Activated CD4-positive, alpha-beta T cell treated with anti-CD3 and anti-CD28 coated beads for 24 hours (primary cell): ENCODE measurements around the gene ROR2.
"Not testable (repeated sequence)": the region's sequence is repeated elsewhere in the genome, so short reads cannot be mapped to it uniquely, and the experiment has no call there.

Source experiments
- DNase-seq, 2 donors: peaks; one replicate each; pipeline ENCODE4 v3.0.0-alpha.2; 2020; ENCODE audit warnings: low read depth in 2 of 2

Gene ROR2

DNA sequence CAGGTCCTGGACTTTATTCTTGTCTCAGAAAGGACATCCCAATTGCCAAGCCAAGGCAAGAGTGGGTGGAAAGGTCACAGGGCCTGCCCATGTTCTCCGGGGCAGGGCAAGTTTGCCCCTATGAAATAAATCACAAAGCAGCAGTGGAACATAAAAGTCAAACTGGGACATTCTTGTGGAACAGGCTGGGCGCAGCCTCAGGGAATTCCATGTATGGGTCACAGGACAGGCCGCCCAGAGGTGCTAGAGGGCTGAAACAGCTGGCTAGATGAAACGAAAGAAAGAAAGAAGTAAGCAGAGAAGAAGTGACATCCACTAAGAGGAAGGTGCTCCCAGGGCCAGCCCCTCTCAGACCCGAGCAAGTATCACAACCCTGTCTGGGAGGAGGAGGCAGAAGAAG lies 307.3 kb downstream of the ROR2 start:
- no peak for DNase-seq

DNA sequence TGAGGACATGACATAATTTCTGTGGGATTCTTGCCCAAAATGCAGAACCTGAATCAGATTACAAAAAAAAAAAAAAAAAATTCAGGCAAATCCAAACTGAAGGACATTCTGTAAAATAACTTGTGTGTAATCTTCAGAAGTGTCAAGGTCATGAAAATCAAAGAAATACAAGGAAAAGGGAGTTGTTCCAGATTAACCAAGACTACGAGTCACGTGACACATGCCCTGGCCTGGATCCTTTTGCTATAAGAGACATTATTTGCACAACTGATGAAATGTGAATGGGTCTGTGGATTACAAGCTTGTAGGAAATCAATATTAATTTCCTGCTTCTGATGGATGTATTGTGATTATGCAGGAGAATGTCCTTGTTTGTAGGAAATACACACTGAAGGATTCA lies 309.6 kb downstream of the ROR2 start:
- DNase-seq: no peak

DNA sequence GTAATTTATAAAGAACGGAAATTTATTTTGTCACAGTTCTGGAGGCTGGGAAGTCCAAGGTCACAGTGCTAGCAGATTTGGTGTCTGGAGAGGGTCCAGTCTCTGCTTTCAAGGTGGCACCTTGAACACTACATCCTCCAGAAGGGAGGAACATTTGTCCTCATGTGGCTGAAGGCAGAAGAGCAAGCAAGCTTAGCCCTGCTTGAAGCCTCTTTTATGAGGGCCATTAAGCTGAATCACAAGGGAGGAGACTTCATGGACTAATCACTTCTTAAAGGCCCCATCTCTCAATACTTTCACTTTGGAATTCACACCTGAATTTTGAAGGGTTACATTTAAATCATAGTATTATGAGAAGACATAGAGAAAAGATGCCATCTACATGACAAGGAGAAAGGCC lies 311.0 kb downstream of the ROR2 start:
- no peak for DNase-seq

DNA sequence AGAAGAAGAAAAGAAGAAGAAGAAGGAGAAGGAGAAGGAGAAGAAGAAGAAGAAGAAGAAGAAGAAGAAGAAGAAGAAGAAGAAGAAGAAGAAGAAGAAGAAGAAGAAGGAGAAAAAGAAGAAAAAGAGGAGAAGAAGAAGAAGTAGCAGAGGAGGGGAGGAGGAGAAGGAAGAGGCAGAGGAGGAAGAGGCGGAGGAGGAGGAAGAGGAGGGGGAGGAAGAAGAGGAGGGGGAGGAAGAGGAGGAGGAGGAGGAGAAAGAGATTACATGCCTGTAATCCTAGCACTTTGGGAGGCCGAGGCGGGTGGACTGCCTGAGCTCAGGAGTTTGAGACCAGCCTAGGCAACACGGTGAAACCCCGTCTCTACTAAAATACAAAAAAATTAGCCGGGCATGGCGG lies 315.2 kb downstream of the ROR2 start:
- not testable (repeated sequence) for DNase-seq

DNA sequence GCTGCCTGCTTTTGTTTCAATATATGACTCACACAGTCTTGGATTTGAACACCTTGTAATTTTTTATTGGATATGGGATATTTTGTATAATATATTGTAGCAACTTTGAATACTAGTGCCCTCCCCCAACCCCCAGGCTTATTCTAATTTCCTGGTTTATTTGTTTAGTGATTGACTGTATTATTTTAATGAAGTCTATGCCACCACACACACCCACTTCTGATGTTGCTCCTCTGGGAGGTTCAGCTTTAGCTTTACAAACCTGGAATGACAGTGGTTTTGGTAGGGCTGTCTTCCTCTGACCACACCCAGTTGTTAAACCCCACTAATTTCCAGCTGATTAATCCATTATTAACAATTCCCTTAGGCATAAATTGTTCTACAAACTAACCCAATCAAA lies 320.3 kb downstream of the ROR2 start:
- no peak for DNase-seq

DNA sequence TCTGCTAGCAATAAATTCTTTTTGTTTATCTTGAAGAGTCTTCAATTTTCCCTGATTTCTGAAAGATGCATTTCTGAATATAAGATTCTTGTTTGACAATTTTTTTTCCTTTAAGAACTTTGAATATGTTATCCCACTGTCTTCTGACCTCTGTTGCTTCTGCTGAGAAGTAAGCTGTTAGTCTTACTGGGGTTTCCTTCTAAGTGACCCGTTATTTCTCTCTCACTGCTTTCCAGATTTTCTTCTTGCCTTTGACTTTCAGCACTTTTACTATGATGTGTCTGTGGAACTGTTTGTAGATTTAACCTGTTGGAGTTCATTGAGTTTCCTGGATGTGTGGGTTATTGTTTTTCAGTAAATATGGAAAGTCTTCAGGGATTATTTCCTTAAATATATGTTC lies 321.1 kb downstream of the ROR2 start:
- no peak for DNase-seq

DNA sequence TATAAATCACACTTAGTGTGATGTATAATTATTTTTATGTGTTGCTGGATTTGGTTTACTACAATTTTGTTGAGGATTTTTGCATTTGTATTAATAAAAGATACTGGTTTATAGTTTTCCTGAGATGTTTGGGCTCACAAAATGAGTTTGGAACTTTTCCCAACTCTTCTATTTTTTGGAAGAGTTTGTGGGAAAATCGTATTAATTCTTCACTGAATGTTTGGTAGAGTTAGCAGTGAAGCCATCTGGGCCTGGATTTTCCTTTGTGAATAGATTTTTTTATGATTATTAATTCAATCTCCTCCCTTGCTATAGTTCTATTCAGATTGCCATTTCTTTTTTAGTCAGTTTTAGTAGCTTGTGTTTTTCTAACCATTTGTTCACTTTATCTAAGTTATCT lies 324.7 kb downstream of the ROR2 start:
- no peak for DNase-seq

DNA sequence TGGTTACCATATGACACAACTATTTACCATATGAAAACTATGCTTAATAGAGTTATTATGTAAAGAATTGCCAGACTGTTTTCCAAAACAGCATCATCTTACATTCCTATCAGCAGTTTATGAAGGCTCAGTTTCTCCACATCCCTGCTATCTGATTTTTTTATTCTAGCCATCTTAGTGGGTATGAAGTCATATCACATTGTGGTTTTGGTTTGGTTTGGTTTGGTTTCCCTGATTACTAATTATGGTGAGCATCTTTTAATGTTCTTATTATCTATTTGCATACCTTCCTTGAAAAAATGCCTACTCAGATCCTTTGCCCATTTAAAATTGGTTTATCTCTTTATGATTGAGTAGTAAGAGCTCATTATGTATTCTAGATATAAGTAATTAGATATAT lies 327.0 kb downstream of the ROR2 start:
- no peak for DNase-seq

DNA sequence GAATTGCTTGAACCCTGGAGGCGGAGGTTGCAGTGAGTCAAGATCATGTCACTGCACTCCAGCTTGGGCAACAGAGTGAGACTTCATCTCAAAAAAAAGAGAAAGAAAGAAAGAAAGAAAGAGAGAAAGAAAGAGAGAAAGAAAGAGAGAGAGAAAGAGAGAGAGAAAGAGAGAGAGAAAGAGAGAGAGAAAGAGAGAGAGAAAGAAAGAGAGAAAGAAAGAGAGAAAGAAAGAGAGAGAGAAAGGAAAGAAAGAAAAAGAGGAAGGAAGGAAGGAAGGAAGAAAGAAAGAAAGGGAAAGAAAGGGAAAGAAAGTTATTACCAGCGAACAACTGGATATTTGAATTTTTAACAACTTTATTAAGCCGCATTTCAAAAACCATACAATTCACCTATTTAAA lies 327.9 kb downstream of the ROR2 start:
- DNase-seq: not testable (repeated sequence)

DNA sequence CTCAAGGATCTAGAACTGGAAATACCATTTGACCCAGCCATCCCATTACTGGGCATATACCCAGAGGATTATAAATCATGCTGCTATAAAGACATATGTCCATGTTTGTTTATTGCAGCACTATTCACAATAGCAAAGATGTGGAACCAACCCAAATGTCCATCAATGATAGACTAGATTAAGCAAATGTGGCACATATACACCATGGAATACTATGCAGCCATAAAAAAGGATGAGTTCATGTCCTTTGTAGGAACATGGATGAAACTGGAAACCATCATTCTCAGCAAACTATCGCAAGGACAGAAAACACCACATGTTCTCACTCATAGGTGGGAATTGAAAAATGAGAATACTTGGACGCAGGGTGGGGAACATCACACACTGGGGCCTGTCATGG lies 336.0 kb downstream of the ROR2 start:
- not testable (repeated sequence) for DNase-seq

DNA sequence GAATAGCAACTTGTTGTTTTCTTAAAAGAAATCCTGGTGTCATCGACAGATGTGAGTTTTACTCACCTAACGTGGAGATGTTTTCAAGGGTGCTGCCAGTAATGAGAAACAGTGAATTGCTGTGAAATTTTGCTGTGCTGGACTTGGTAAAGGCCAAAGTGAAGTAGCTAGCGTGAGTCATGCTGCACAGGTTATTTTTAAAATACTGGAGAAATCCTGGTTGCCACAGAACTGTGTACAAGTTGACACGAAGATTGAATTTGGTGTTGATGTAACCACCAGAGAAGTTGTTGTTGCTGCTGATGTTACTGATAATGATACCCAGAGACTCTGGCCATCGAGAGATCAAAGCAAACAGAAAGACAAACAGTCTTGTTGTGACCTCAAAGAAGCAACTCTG lies 338.4 kb downstream of the ROR2 start:
- no peak for DNase-seq

DNA sequence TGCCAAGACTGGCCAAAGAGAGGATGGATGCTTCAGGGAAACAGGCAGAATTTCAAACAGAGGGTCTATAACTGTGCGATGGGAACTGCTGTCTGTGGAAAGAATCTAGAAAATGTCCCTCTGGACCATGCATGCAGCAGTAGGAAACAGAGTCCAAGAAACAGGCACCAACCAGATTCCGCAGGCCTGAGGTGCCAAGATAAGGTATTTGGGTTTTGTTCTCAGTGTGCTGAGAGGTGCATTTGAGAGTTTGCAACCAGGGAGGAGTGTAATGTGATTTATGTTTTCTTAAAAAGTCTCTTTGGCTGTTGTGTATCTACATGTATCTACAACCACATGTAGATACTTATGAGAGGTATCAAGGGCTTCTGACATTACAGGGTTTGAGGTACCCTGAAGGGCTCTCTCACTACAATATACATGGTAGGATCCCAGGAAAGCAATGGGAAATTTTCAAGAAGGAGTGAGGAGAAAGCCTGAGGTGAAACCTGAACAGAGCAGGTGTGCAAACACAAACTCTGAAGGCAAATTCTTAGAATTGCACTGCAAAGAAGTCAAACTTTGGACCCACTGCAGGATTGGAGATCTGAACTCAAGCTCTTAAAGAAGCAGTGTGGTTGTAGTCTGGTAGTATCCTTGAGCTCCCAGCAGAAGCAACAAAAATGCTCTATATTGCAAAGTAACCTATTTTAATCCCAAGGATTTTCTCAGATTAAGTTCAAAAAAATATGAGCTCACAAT lies 343.6 kb downstream of the ROR2 start:
- DNase-seq: no peak

DNA sequence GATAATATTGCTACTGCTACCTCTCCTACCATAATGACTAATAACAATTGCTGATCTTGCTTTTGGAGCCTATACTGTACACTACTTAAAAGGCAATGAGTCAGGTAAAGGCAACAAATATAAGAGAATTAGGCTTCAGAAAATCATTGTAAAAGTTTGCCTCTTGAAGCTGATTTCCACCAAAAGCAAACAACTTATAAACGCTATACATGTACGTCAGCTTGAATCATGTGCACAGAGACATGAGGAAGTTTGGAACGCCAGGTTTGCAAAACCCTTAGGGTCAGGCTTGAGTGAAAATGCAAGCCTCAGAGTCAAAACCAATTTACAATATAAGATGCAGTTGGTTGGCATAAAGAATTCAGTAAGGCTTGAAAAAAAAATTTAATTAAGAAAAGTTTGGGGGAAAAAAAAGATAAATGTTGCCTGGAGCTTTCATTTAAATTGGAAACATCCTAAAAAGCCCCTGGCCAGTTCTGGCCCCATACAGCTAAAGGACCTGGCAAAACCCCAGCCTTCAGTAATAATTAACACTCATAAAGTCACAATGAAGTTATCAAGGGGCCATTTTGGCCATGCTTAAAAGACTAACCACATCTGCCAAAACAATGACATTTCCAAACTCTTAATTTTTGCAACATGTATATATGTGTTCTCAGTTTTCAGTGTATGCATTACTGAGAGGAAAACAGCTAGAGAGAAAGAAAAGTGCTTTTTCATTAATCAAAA lies 345.4 kb downstream of the ROR2 start:
- DNase-seq: no peak

DNA sequence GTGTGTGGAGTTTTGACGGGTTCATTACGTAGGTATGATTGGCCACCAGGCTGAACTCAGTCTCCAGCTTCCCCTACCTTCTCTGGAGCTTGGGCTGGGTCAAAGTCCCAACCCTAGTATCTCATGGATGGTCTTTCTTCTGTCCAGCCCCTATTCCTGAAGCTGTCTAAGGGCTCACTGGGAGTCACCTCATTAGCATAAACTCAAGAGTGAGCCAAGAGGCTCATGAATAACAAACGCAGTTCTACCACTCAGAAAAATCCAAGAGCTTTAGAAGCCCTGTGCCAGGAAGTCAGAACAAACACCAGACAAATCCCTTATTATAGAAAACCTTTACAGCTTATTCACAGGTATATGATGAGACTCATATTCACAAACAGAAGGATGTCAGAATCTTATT lies 346.1 kb downstream of the ROR2 start:
- no peak for DNase-seq

DNA sequence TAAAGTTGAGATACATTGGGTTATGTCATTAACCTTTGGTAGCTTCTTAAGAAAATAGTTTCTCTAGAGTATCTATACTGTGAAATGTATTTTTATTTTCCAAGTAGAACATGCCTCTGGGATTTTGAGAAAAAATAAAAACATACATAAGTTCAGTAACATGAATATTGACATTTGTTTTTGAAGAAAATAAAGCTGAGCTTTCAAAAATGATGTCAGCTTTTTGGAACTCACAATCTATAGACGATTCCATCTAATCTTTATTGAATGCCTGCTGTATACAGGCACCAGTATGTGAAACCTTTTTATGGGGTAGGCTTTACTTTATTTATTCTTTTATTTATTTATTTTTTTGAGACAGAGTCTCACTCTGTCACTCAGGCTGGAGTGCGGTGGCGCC lies 350.5 kb downstream of the ROR2 start:
- no peak for DNase-seq

DNA sequence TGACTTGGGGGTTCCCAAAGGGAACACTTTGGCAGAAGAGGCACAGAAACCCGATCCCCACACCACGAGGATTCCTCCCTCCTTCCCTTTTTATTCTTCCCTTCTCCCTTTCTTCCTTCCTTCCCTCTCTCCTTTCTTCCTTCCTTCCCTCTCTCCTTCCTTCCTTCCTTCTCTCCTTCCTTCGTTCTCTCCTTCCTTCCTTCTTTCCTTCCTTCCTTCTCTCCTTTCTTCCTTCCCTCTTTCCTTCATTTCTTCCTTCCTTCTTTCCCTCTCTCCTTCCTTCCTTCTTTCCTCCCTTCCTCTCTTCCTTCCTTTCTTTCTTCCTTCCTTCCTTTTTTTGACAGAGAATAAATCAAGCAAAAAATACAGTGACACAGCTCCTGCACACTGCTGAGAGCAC lies 358.4 kb downstream of the ROR2 start:
- DNase-seq: no peak

DNA sequence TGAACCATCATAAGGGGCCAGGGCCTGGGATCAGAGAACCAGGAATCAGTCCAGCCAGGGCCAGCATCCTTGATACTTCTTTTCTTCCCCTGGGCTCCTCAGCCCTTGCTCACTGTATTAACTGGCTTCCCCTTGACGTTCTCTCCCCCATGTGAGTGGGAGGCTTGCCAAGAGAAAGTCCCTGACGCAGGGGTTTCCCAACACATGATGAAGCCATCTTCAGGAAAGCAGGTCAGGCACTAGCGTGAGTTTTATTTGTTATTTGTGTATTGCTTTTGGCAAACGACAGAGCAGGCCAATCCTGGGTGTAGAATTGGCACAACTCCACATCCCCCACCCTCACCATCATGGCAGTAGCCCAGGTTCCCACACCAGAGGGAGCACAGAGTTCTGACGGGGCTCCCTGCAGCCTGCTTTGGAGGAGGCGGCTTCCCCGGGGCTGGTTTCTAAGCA lies 360.9 kb downstream of the ROR2 start:
- DNase-seq: no peak

DNA sequence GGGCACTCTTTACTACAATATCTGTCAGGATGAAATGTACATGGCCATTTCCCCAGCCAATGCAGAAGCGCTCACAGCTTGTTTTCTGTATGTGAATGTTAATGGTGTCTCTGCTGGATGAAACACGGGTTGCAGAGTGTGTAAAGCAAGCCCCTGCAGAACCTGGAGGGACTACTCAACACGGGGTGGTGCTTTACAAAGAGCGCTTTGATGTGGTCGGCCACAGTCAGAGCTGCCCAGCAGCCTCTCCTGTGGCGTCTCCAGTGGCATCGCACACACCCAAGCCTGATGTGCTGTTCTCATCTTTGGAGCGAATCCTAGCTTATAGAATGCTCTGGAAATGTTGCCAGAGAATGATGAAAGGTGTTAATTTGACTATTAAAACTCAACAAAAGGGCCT lies 363.7 kb downstream of the ROR2 start:
- no peak for DNase-seq

DNA sequence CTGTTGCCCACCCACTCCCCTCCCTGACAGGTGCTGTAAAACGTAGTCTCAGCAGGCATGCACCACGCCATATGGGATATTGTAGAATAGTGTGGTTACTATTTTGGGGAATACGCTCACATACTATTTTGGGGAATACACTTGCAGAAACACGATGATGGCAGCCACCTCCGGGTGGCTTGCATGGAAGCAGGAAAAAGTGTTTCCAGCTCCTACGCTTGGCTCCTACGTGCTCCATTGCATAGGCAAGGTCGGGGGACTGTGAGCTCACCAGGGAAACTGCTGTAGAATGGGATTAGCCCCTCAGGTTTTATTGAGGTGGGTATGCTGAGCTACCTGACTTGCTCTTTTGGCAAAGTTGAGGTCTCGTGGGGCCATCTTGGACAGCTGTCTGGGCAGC lies 366.1 kb downstream of the ROR2 start:
- DNase-seq: no peak

DNA sequence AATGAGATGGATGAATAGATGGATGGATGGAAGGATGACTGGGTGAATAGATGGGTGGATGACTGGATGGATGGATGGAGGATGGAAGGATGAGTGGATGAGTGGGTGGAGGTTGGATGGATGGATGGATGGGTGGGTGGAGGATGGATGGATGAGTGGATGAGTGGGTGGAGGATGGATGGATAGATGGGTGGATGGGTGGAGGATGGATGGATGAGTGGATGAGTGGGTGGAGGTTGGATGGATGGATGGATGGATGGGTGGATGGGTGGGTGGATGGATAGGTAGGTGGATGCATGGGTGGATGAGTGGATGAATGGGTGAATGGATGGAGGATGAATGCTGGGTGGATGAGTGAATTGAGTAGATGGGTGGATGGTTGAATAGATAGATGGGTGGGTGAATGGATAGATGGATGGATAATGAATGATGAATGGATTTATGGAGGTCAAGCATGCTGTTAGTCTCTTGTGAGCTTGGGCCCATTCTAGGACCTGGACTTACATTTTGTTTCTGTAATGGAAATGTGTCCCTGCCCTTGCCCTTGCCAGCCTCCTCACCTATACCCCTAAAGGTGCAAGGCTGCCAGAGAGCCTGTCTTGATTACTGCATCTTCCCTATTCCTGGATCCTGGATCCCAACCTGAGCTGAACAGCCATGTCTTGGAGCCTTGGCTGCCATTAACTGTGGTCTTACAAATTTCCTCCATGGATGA lies 366.7 kb downstream of the ROR2 start:
- DNase-seq: no peak

DNA sequence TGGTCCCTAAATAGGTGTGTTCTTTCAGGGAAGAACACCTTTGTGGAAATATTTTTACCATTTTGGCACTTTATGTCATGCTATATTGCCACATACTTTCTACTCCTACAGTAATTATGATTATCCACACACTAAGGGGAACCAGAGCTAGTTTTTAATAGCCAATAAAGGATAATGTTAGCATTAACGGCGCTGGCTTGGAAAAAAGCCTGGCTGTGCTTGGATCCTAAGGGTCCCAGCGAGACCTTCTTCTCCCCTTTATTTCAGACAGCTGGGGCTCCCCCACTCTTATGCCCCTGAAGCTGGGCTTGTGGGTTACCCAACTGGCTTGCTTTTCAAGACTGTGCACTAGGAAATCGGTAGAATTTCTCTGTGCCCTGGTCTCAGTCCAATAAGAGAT lies 367.8 kb downstream of the ROR2 start:
- DNase-seq: no peak

DNA sequence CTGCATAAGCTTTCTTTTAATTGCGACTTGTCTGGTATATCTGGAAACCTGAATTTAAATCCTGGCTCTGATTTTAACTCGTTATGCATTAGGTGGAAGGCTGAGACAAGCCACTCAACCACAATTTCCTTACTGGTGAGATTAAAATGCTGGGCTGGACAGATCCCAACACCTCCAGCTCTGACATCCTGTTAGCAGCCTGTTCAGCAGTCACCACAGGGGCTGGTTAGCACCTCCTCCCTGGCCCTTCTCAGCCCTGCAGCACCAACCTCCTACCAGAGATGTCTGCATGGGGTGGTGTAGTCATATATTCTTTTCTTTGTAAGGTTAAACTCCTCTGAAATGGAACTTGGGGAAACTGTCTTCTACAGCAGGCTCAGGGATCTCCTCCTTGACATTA lies 369.9 kb downstream of the ROR2 start:
- DNase-seq: no peak

DNA sequence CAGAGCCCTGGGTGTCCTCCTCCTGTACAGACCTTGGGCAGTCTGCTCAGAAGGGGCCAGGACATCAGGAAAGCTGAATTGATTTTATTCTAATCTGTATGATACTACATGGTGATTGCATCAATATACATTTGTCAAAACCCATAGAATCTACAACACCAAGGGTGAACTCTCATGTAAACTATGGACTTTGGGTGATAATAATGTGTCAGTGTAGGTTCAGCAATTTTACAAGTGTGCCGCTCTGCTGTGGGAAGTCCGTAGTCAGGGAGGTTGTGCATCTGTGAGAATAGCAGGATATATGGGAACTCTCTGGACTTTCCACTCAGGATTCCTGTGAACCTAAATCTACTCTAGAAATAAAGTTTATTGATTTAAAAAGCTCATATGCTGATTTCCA lies 371.1 kb downstream of the ROR2 start:
- no peak for DNase-seq
